ENCODE data around the gene AP1G2.

The AP1G2 gene

GRCh38 chr14:23517650-23518326 is 49.8 kb downstream of the AP1G2 start:
- no peak for DNase-seq (ENCODE audit: low read depth)
- in situ Hi-C loops (cut with HindIII; ENCODE audit: low sequenced_read_pairs), result no loop called here
- no peak overlapping the region for H3K4me3 ChIP-seq (ENCODE audit: low read depth, low read length)
- no peak for TF ChIP-seq CTCF (IDR thresholded peaks at IDR 0.05; ENCODE audit: low read depth, low read length, missing control alignments)

- no peak overlapping the region for H3K4me3 ChIP-seq (ENCODE audit: low read depth, low read length)
- in situ Hi-C loops (cut with HindIII; ENCODE audit: low sequenced_read_pairs), result no loop called here
- DNase-seq (ENCODE audit: low read depth), result no peak
- TF ChIP-seq CTCF (IDR thresholded peaks at IDR 0.05; ENCODE audit: low read depth, low read length, missing control alignments), result no peak
Measured at GRCh38 chr14:23514644-23514957, 53.0 kb downstream of the AP1G2 start.

- in situ Hi-C loops (cut with HindIII; ENCODE audit: low sequenced_read_pairs), result no loop called here
- no peak for DNase-seq (ENCODE audit: low read depth)
- H3K4me3 ChIP-seq (ENCODE audit: low read depth, low read length), result no peak overlapping the region
- no peak for TF ChIP-seq CTCF (IDR thresholded peaks at IDR 0.05; ENCODE audit: low read depth, low read length, missing control alignments)
Measured at GRCh38 chr14:23513818-23514643, 53.6 kb downstream of the AP1G2 start.

GRCh38 chr14:23513005-23513817 is 54.4 kb downstream of the AP1G2 start:
- DNase-seq (ENCODE audit: low read depth), result no peak
- no peak overlapping the region for H3K4me3 ChIP-seq (ENCODE audit: low read depth, low read length)
- in situ Hi-C loops (cut with HindIII; ENCODE audit: low sequenced_read_pairs), result no loop called here
- no peak for TF ChIP-seq CTCF (IDR thresholded peaks at IDR 0.05; ENCODE audit: low read depth, low read length, missing control alignments)

- in situ Hi-C loops (cut with HindIII; ENCODE audit: low sequenced_read_pairs), result no loop called here
- TF ChIP-seq CTCF (IDR thresholded peaks at IDR 0.05; ENCODE audit: low read depth, low read length, missing control alignments), result no peak
- DNase-seq (ENCODE audit: low read depth), result no peak
- peak overlapping the region; percentile 31 for H3K4me3 ChIP-seq (ENCODE audit: low read depth, low read length)
Measured at GRCh38 chr14:23512156-23512555, 55.4 kb downstream of the AP1G2 start.

All from astrocyte of the cerebellum (primary cell).